SK-N-SH (cell line): ENCODE data around the gene S100A13. TPM values are rescaled to one million over a fixed set of nuclear protein-coding genes. Genes with fewer than 3 reads are reported as not detected.

Source experiments
- CTCF ChIA-PET: fragments of 300-600, 350-600 bp; formaldehyde crosslinking; extraction: SDS; loops from one replicate; lab custom pipeline; 2021; lab: Yijun Ruan, JAX
- POLR2A ChIA-PET: fragments of 350-600 bp; sonication (Branson Sonifier 250); formaldehyde crosslinking; extraction: SDS; loops from one replicate; lab custom pipeline; 2020; ENCODE audit warnings: antibody characterized with exemption, inconsistent platforms; lab: Yijun Ruan, JAX
- DNase-seq: peaks from one replicate; pipeline ENCODE4 v3.0.0; 2012
- H2AFZ ChIP-seq: fragments of 200-600 bp; sonication (generic); 2 replicates; pipeline ENCODE4 v1.8.1; 2016; ENCODE audit warnings: antibody characterized with exemption, mild to moderate bottlenecking, low read depth
- H3F3A ChIP-seq: fragments of 200-600 bp; sonication (generic); replicated peaks from 2 replicates; pipeline ENCODE3; 2016; ENCODE audit warnings: antibody characterized with exemption, mild to moderate bottlenecking; ENCODE audit not compliant: insufficient read depth
- H3K27ac ChIP-seq, 2 experiments: fragments of 200-500 bp in 1 of 2; fragments of 200-600 bp in 1 of 2; sonication (Bioruptor generic) in 1 of 2; sonication (generic), shearing (Covaris generic) in 1 of 2; 2 replicates each; pipeline versions ENCODE4 v1.5.1 to v1.6.1; 2014 to 2016; ENCODE audit warnings: low read depth in 2 of 2, inconsistent platforms in 1 of 2, low read length in 1 of 2, mild to moderate bottlenecking in 1 of 2, mixed read lengths in 1 of 2
- H3K27me3 ChIP-seq: fragments of 200-600 bp; sonication (generic), shearing (Covaris generic); 2 replicates; pipeline ENCODE4 v1.6.1; 2016; ENCODE audit warnings: mixed run types; ENCODE audit not compliant: insufficient read depth
- H3K36me3 ChIP-seq, 2 experiments: fragments of 200-500 bp in 1 of 2; fragments of 200-600 bp in 1 of 2; sonication (Bioruptor generic) in 1 of 2; sonication (generic) in 1 of 2; replicated peaks in 1 of 2; 2 replicates each; pipeline versions ENCODE3 to v1.5.1; 2014 to 2016; ENCODE audit warnings: low read length in 1 of 2, mild to moderate bottlenecking in 1 of 2; ENCODE audit not compliant: insufficient read depth in 2 of 2, control insufficient read depth in 1 of 2
- H3K4me1 ChIP-seq, 2 experiments: fragments of 200-500 bp in 1 of 2; fragments of 200-600 bp in 1 of 2; sonication (Bioruptor generic) in 1 of 2; sonication (generic), shearing (Covaris generic) in 1 of 2; 2 replicates each; pipeline versions ENCODE4 v1.5.1 to v1.6.1; 2014 to 2016; ENCODE audit warnings: low read depth in 1 of 2, low read length in 1 of 2, mixed run types in 1 of 2; ENCODE audit not compliant: insufficient read depth in 2 of 2, control insufficient read depth in 1 of 2
- H3K4me2 ChIP-seq: fragments of 200-600 bp; sonication (generic), shearing (Covaris generic); 2 replicates; pipeline ENCODE4 v1.6.1; 2017; ENCODE audit warnings: mixed run types
- H3K4me3 ChIP-seq, 2 experiments: fragments of 200-500 bp in 1 of 2; fragments of 200-600 bp in 1 of 2; sonication (Bioruptor generic) in 1 of 2; sonication (generic), shearing (Covaris generic) in 1 of 2; 2 replicates each; pipeline versions ENCODE4 v1.5.1 to v1.8.1; 2014 to 2016; ENCODE audit warnings: low read depth in 2 of 2, inconsistent platforms in 1 of 2, low read length in 1 of 2, mild to moderate bottlenecking in 1 of 2, mixed read lengths in 1 of 2, moderate library complexity in 1 of 2
- H3K79me2 ChIP-seq: fragments of 200-600 bp; sonication (generic); 2 replicates; pipeline ENCODE4 v1.8.1; 2017; ENCODE audit warnings: mild to moderate bottlenecking; ENCODE audit not compliant: insufficient read depth
- H3K9ac ChIP-seq: fragments of 200-600 bp; sonication (generic); 2 replicates; pipeline ENCODE4 v1.6.1; 2017; ENCODE audit warnings: mixed run types
- H3K9me2 ChIP-seq: fragments of 200-600 bp; sonication (generic); 2 replicates; pipeline ENCODE4 v1.6.1; 2017; ENCODE audit warnings: mixed run types
- H3K9me3 ChIP-seq: fragments of 200-600 bp; sonication (generic); 2 replicates; pipeline ENCODE4 v1.6.1; 2017; ENCODE audit warnings: mixed run types, mild to moderate bottlenecking, moderate library complexity
- H4K20me1 ChIP-seq: fragments of 200-600 bp; sonication (generic); 2 replicates; pipeline ENCODE4 v1.6.1; 2017; ENCODE audit warnings: mild to moderate bottlenecking, mixed run types; ENCODE audit not compliant: insufficient read depth
- CHD2 ChIP-seq: fragments of 150-350 bp; IDR thresholded peaks from 2 replicates; pipeline ENCODE4 v1.6.1; 2018; ENCODE audit warnings: low read length; ENCODE audit not compliant: partially characterized antibody
- ELF1 ChIP-seq: IDR thresholded peaks from 2 replicates; pipeline ENCODE4 v1.4.0; 2012
- FOXJ3 ChIP-seq: sonication (generic); formaldehyde crosslinking; IDR thresholded peaks from 2 replicates; pipeline ENCODE4 v1.5.1; 2020; ENCODE audit warnings: mild to moderate bottlenecking, missing genetic modification reagents
- JUND ChIP-seq: IDR thresholded peaks from 2 replicates; pipeline ENCODE4 v1.4.0; 2012
- NRF1 ChIP-seq: IDR thresholded peaks from 2 replicates; pipeline ENCODE4 v1.6.1; 2012; ENCODE audit warnings: low read depth, mild to moderate bottlenecking, low read length
- PBX3 ChIP-seq: IDR thresholded peaks from 2 replicates; pipeline ENCODE4; 2012
- POLR2AphosphoS5 ChIP-seq: IDR thresholded peaks from 2 replicates; pipeline ENCODE4 v1.6.1; 2012; ENCODE audit warnings: low read depth, low read length
- RAD21 ChIP-seq: IDR thresholded peaks from 2 replicates; pipeline ENCODE4 v1.6.1; 2012; ENCODE audit warnings: mild to moderate bottlenecking, low read length
- RCOR1 ChIP-seq: fragments of 150-350 bp; IDR thresholded peaks from 2 replicates; pipeline ENCODE4 v1.6.1; 2017; ENCODE audit warnings: antibody characterized with exemption, low read length
- REST ChIP-seq: IDR thresholded peaks from 2 replicates; pipeline ENCODE4 v1.6.1; 2012; ENCODE audit warnings: mild to moderate bottlenecking, low read depth, low read length, moderate library complexity
- SIN3A ChIP-seq: IDR thresholded peaks from 2 replicates; pipeline ENCODE4 v1.6.1; 2012; ENCODE audit warnings: low read depth, mild to moderate bottlenecking, low read length, moderate library complexity, borderline replicate concordance
- SMC3 ChIP-seq: IDR thresholded peaks from 2 replicates; pipeline ENCODE4 v1.6.1; 2012; ENCODE audit warnings: low read depth, low read length, improper control_type of control experiment
- TAF1 ChIP-seq: IDR thresholded peaks from 2 replicates; pipeline ENCODE4 v1.6.1; 2012; ENCODE audit warnings: low read depth, mild to moderate bottlenecking, low read length, moderate library complexity, borderline replicate concordance
- TCF12 ChIP-seq: IDR thresholded peaks from 2 replicates; pipeline ENCODE4 v1.4.0; 2012
- USF2 ChIP-seq: fragments of 150-350 bp; IDR thresholded peaks from 2 replicates; pipeline ENCODE4 v1.6.1; 2017; ENCODE audit warnings: antibody characterized with exemption, low read length, low read depth, borderline replicate concordance
- YY1 ChIP-seq: IDR thresholded peaks from 2 replicates; pipeline ENCODE4 v1.4.0; 2012; ENCODE audit warnings: low read depth, mild to moderate bottlenecking
- WGBS: methylation state at CpG from one replicate; pipeline ENCODE4 v1.1.6; 2017; ENCODE audit warnings: low lambda C conversion rate; 5-methylcytosine and 5-hydroxymethylcytosine counted together
- polyA plus RNA-seq, 3 experiments: library from polyadenylated mRNA; depleted of rRNA; stranded (reverse); fragments of >200 nt; gene quantifications; 2 replicates each; pipeline ENCODE4 v1.2.3, GENCODE V29; 2012
- TF ChIP-seq, protein P1 (sequence below): fragments of 200-600 bp; sonication (generic); IDR thresholded peaks from 2 replicates; pipeline ENCODE4 v1.6.1; 2017; ENCODE audit warnings: antibody characterized with exemption, mild to moderate bottlenecking, moderate library complexity

S100A13 gene
- polyA plus RNA-seq, 1 of the 3 experiments (the other 2 are of a cell fraction) = 12.3 TPM

DNA sequence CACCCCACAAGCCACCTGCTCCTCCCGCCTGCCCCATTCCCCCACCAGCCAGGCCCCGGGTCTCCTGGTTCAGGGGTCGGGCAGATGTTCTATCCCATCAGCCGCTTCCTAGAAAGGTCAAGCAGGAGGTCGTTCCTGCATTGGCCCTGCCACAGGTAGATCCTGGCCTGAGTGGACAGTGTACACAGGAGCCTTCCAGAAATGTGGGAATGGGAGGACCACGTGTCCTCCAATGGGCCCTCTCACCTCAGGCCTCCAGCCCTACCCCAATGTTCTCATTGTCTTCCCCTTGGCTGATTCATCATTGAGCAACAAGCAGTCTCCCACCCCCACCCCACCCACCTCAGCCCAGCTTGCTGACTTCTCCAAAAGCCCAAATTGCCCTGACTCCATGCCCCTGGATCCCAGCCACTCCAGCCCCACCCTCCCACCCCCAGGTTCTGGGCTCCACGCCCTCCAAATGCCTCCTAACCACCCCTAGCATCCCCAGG, 16.4 kb downstream of the S100A13 start:
- Histone ChIP-seq H3K9me3 (no peaks in the 10 kb centered on the region), H3F3A (peaks cover 21% of the 10 kb centered on the region), H3K9me2 (no peaks in the 10 kb centered on the region), H3K4me3 (no peak overlapping the region), H3K9ac (no peak overlapping the region), H3K4me1 (peaks cover 15 to 23% of the 10 kb centered on the region in 2 experiments; a peak in 3 of 4 replicates), H4K20me1 (no peaks in the 10 kb centered on the region), H3K27me3 (no peaks in the 10 kb centered on the region), H3K79me2 (peaks cover 51% of the 10 kb centered on the region), H2AFZ (no peak overlapping the region)
- 83% methylated on average over 6 of the region's 7 CpGs for WGBS
- ChIA-PET CTCF (interaction anchor here (1.4 kb wide), 1 partner anchor 39 kb away, joined by 5 read pairs; no protein-coding TSS in a partner anchor), POLR2A (no interaction called here)
- no peak for DNase-seq
- TF ChIP-seq FOXJ3 (CRISPR knock-in tag) (no peak), RAD21 (no peak), RCOR1 (no peak), SIN3A (no peak), REST (no peak), POLR2AphosphoS5 (no peak), NRF1 (no peak), YY1 (no peak), TAF1 (no peak), SMC3 (no peak), JUND (no peak), TCF12 (no peak), CHD2 (no peak), USF2 (no peak), PBX3 (no peak), ELF1 (no peak)
- TF ChIP-seq, protein P1, sequence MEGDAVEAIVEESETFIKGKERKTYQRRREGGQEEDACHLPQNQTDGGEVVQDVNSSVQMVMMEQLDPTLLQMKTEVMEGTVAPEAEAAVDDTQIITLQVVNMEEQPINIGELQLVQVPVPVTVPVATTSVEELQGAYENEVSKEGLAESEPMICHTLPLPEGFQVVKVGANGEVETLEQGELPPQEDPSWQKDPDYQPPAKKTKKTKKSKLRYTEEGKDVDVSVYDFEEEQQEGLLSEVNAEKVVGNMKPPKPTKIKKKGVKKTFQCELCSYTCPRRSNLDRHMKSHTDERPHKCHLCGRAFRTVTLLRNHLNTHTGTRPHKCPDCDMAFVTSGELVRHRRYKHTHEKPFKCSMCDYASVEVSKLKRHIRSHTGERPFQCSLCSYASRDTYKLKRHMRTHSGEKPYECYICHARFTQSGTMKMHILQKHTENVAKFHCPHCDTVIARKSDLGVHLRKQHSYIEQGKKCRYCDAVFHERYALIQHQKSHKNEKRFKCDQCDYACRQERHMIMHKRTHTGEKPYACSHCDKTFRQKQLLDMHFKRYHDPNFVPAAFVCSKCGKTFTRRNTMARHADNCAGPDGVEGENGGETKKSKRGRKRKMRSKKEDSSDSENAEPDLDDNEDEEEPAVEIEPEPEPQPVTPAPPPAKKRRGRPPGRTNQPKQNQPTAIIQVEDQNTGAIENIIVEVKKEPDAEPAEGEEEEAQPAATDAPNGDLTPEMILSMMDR = no peak
- TF ChIP-seq, all 33 proteins: peak for 0
- Histone ChIP-seq H3K4me2 (peak overlapping the region; percentile 99), H3K27ac (peak overlapping the region in 1 of 2 experiments; percentile 84; a peak in 2 of 4 replicates), H3K36me3 (peaks cover 13 to 19% of the 10 kb centered on the region in 2 experiments)
